ENCODE data around the gene MAFF.
A peak's percentile ranks its signal among the peaks of the same experiment; 100 is the strongest.

MAFF gene

DNA sequence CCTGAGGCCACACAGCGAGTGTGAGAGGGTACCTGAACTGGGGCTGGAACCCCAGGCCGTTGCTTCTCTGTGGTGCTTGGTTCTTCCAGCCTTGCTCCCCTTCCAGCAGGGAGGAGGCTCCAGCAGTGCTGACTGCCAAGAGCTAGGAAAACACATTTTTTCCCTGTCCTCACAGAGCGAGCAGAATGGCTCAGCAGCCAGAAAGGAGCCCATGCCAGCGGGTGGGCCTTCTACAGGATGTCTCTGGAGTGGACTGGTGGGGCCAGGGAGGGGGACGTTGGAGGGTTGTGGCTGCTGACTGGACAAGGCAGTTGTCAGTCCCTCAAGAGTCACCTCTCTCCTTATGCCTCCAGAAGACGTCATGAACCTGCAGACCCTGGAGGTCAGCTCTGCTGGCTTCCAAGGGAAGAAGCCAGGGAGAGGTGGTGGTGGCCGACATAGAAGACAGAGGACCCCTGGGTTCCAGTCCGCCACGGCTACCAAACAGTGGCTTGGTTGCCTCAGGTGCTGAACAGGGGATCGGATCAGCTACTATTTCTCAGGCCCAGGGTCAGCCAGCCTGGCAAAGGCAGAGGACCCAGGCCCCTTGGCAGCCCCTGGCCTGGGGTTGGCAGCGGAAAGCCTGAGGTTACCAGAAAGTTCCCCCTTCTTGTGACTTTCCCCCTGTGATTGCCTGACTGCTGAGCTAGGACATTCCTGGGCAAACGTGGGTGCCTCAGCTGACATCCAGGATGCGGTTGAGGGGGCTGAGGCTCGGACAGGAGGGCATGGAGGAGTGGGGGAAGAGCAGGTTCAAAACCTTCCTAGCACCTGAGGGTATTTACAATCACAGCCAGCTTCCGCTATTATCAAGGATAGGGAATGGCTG is 3.7 kb downstream of the MAFF start:
- Histone ChIP-seq H3K4me3 (ENCODE audit: low read length) (no peak overlapping the region), H3K4me2 (ENCODE audit: low read length) (peak overlapping the region; percentile 91; the same call in 1 of the 2 replicates), H3K36me3 (ENCODE audit: control insufficient read depth, low read length) (no peaks in the 10 kb centered on the region), H4K20me1 (ENCODE audit: control insufficient read depth, insufficient read depth, low read depth, low read length) (peaks cover 9% of the 10 kb centered on the region; the same call in 1 of the 2 replicates), H3F3A (ENCODE audit: control insufficient read depth, insufficient read depth) (peaks cover 4% of the 10 kb centered on the region; the same call in 1 of the 2 replicates), H3K79me2 (ENCODE audit: control insufficient read depth, low read length) (no peaks in the 10 kb centered on the region), H3K4me1 (ENCODE audit: control insufficient read depth, low read length) (peaks cover 35% of the 10 kb centered on the region), H3K27me3 (ENCODE audit: control insufficient read depth, low read length) (peaks cover 4% of the 10 kb centered on the region; the same call in 1 of the 2 replicates), H3K9me3 (ENCODE audit: control insufficient read depth, insufficient read depth, low read length) (no peaks in the 10 kb centered on the region), H3K27ac (ENCODE audit: low read depth, low read length) (no peak overlapping the region), H3K9me2 (replicated peaks; ENCODE audit: control insufficient read depth, low read length) (no peaks in the 10 kb centered on the region)
- TF ChIP-seq, protein P1, sequence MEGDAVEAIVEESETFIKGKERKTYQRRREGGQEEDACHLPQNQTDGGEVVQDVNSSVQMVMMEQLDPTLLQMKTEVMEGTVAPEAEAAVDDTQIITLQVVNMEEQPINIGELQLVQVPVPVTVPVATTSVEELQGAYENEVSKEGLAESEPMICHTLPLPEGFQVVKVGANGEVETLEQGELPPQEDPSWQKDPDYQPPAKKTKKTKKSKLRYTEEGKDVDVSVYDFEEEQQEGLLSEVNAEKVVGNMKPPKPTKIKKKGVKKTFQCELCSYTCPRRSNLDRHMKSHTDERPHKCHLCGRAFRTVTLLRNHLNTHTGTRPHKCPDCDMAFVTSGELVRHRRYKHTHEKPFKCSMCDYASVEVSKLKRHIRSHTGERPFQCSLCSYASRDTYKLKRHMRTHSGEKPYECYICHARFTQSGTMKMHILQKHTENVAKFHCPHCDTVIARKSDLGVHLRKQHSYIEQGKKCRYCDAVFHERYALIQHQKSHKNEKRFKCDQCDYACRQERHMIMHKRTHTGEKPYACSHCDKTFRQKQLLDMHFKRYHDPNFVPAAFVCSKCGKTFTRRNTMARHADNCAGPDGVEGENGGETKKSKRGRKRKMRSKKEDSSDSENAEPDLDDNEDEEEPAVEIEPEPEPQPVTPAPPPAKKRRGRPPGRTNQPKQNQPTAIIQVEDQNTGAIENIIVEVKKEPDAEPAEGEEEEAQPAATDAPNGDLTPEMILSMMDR (IDR thresholded peaks at IDR 0.05; ENCODE audit: low read depth, low read length, poor library complexity, severe bottlenecking): no peak
- no peak for TF ChIP-seq EZH2phosphoT487 (IDR thresholded peaks at IDR 0.05; ENCODE audit: borderline replicate concordance, low read length)

DNA sequence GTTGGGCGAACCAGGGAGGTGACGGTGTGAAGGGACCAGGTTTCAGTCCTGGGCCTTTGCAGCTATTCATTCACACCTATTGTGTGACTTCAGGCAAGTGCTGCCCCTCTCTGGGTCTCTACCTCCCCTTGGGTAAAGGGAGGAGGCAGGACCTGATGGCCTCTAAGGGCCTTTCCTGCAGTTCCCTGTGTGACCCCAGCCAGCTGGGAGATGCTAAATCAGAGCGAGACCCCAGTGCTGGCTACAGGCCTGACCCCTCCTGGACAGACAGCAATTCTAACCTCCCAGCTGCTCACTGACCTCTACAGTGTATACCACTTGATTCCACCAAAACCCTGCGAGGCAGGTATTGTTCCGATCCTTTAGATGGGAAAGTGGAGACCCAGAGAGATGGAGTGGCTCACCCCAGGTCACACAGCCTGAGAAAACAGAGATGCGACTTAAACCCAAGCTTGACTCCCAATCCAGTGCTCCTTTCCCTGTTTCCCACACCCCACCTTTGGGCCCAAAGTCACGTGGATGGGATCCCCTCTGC is 6.2 kb downstream of the MAFF start:
- Histone ChIP-seq H3K9me2 (replicated peaks; ENCODE audit: control insufficient read depth, low read length) (no peaks in the 10 kb centered on the region), H3K27ac (ENCODE audit: low read depth, low read length) (no peak overlapping the region), H3K4me1 (ENCODE audit: control insufficient read depth, low read length) (peaks cover 24% of the 10 kb centered on the region), H3K9me3 (ENCODE audit: control insufficient read depth, insufficient read depth, low read length) (no peaks in the 10 kb centered on the region), H3K4me2 (ENCODE audit: low read length) (no peak overlapping the region), H3K36me3 (ENCODE audit: control insufficient read depth, low read length) (no peaks in the 10 kb centered on the region), H4K20me1 (ENCODE audit: control insufficient read depth, insufficient read depth, low read depth, low read length) (peaks cover 9% of the 10 kb centered on the region; the same call in 1 of the 2 replicates), H3K79me2 (ENCODE audit: control insufficient read depth, low read length) (no peaks in the 10 kb centered on the region), H3K27me3 (ENCODE audit: control insufficient read depth, low read length) (no peaks in the 10 kb centered on the region), H3F3A (ENCODE audit: control insufficient read depth, insufficient read depth) (no peaks in the 10 kb centered on the region; the same call in 1 of the 2 replicates), H3K4me3 (ENCODE audit: low read length) (no peak overlapping the region)
- TF ChIP-seq EZH2phosphoT487 (IDR thresholded peaks at IDR 0.05; ENCODE audit: borderline replicate concordance, low read length): no peak
- TF ChIP-seq, protein P1 (IDR thresholded peaks at IDR 0.05; ENCODE audit: low read depth, low read length, poor library complexity, severe bottlenecking): no peak

DNA sequence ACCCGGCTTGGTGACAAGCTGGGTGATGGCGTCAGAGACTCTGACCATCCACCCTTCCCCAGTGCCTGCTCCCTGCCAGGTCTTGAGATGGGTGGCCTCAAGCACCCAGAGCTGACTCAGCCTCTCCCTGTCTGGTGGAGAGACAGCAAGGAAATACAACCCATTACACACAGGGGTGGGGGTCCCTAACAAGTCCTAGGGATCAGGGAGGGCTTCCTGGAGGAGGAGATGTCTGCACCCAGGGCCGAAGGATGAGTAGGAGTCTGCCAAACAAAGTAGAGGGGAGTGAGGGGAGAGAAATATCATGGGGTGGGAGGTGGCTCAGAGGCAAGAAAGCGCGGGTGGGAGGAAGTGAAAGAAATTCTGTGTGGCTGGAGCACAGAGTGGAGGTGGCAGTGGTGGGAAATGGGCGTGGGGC is 6.8 kb downstream of the MAFF start:
- Histone ChIP-seq H3K79me2 (ENCODE audit: control insufficient read depth, low read length) (no peaks in the 10 kb centered on the region), H3K27ac (ENCODE audit: low read depth, low read length) (no peak overlapping the region), H3K9me3 (ENCODE audit: control insufficient read depth, insufficient read depth, low read length) (no peaks in the 10 kb centered on the region), H3K4me3 (ENCODE audit: low read length) (no peak overlapping the region), H3F3A (ENCODE audit: control insufficient read depth, insufficient read depth) (no peaks in the 10 kb centered on the region; the same call in 1 of the 2 replicates), H3K36me3 (ENCODE audit: control insufficient read depth, low read length) (no peaks in the 10 kb centered on the region), H3K4me2 (ENCODE audit: low read length) (no peak overlapping the region), H3K9me2 (replicated peaks; ENCODE audit: control insufficient read depth, low read length) (no peaks in the 10 kb centered on the region), H4K20me1 (ENCODE audit: control insufficient read depth, insufficient read depth, low read depth, low read length) (peaks cover 7% of the 10 kb centered on the region; the same call in 1 of the 2 replicates), H3K27me3 (ENCODE audit: control insufficient read depth, low read length) (no peaks in the 10 kb centered on the region), H3K4me1 (ENCODE audit: control insufficient read depth, low read length) (peaks cover 18% of the 10 kb centered on the region)
- TF ChIP-seq, protein P1 (IDR thresholded peaks at IDR 0.05; ENCODE audit: low read depth, low read length, poor library complexity, severe bottlenecking): no peak
- no peak for TF ChIP-seq EZH2phosphoT487 (IDR thresholded peaks at IDR 0.05; ENCODE audit: borderline replicate concordance, low read length)

All from DOHH2 (cell line).